ENCODE data around the gene MCM6.

GRCh38 chr2:135885709-135886108, 9.5 kb upstream of the MCM6 start:
- TF ChIP-seq CTCF (IDR thresholded peaks at IDR 0.05) (no peak), POLR2A (IDR thresholded peaks at IDR 0.05) (no peak)
